LNCAP (cell line): ENCODE measurements around the gene MIF4GD.

Experiments used
- CTCF ChIP-seq: fragments of 450-650 bp; IDR thresholded peaks from 2 replicates; pipeline ENCODE4 v1.5.1; 2017; ENCODE audit warnings: mild to moderate bottlenecking

Gene MIF4GD

DNA sequence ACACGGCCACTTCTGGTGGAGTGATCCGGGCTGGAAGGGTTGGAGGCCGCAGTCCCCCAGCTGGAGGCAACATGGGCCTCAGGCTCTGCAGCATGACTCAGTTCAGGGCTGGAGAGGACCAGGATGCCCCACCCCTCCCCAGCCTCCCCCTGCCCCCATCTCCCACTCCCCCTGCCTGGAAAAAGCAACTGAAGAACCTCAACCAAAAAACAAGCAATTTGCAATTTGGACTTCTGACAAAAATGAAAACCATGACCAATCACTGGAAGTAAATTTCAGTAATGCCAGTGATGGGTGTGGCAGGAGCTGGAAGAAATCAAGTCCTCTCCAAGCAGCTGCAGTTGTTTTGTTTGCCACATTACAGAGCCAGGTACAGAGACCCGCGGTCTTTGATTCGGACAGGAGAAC, 6.6 kb upstream of the MIF4GD start:
- no peak for TF ChIP-seq CTCF

- no peak for TF ChIP-seq CTCF
These were observed 3.1 kb upstream of the MIF4GD start for GRCh38 chr17:75273977-75274708.

GRCh38 chr17:75272848-75273184, 1.8 kb upstream of the MIF4GD start:
- no peak for TF ChIP-seq CTCF

DNA sequence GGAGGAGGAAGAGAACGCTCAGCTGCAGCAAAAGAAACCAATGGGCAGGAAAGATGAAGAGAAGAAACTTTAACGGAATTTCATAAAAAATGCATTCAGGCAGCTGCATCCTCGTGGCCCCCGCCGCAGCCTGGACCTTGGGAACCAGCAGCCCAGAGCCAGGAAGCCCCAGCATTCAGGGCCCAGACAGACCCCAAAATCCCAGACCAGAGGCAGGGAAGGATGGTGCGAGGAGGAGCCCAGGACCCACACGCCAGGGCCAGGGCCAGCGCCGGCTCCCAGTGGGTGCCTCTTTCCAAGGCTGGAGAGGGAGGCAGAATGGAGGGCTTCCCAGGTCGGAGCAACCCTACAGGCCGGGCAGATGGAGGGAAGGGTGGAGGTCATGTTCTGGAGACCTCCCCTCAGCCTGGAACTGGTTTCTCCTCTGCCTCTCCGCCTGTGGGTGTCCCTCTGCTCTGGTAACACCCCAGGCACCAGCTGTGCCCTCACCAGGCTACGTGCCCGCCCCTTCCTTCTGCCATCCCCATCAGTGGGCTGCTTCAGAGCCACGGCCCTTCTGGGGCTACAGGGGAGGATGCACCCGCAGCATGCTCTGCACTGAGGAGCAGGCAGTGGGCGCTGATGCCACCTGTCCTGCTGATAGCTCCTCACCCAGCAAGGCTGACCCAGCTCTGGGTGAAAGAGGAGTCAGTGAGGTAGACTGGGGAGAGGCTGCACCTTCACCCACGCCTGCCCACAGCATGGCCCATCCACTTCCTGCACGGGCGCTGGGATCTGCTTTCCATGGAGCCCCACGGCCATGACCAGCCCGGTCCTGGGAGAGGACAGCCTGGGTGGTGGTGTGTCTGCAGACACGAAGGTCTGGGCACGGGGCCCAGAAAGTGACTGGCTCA, 1.2 kb upstream of the MIF4GD start:
- TF ChIP-seq CTCF = no peak

- TF ChIP-seq CTCF = peak; percentile 92
These were observed 363 bp upstream of the MIF4GD start for GRCh38 chr17:75271233-75271954.

DNA sequence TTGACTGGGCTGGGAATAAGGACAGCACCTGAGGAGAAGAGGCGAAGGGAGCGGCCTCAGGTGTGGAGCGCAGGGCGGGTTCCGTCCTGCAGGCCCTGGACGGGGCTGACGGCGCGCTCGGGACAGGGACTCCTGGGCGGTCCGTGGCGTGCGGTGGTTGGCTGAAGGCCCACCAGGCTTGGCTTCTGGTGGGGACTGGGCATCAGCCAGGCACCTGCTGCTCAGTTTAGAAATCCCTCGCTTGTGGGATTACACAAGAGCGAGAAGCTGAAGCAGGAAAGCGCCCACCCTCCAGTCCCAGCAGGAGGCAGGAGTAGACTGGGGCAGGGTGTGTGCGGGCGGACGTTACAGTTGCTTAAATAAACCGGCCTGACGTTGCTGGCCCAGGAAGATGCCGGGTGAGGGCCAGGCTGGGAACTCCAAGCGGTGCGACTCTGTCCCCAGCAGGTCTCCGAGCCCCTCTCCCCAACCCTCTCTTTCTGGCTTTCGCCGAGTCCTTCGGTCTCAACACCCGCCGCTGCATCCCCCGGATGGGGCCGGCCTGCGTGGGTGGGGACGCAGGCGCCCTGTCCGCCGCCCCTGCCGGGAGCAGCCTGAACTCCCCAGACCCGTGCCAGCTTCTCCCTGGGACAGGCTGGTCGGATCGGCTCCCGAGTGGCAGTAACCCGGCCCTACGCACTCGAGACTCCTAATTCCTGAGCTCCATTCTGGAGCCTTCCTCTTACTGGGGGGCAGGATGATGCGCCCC, 639 bp downstream of the MIF4GD start:
- TF ChIP-seq CTCF = no peak

GRCh38 chr17:75269844-75270217, 1.2 kb downstream of the MIF4GD start:
- no peak for TF ChIP-seq CTCF
